GM23338 (cell line): ENCODE results near the gene DNAJC5G.

Experiments
- CTCF ChIP-seq, 2 experiments: fragments of 200-600 bp in 1 of 2; sonication (generic) in 1 of 2; conservative IDR thresholded peaks; 2 replicates each; pipeline versions ENCODE4 v1.5.1 to v1.6.1; 2016 to 2017; ENCODE audit warnings: antibody characterized with exemption in 2 of 2, low read depth in 2 of 2, mild to moderate bottlenecking in 2 of 2, moderate library complexity in 1 of 2
- EZH2 ChIP-seq: fragments of 200-600 bp; sonication (generic); IDR thresholded peaks from one replicate; pipeline ENCODE4 v1.8.0; 2017; ENCODE audit warnings: antibody characterized with exemption, mild to moderate bottlenecking, low read depth; ENCODE audit not compliant: unreplicated experiment
- REST ChIP-seq: IDR thresholded peaks from one replicate; pipeline ENCODE4 v1.6.1; 2018; ENCODE audit warnings: antibody characterized with exemption; ENCODE audit not compliant: unreplicated experiment

DNA sequence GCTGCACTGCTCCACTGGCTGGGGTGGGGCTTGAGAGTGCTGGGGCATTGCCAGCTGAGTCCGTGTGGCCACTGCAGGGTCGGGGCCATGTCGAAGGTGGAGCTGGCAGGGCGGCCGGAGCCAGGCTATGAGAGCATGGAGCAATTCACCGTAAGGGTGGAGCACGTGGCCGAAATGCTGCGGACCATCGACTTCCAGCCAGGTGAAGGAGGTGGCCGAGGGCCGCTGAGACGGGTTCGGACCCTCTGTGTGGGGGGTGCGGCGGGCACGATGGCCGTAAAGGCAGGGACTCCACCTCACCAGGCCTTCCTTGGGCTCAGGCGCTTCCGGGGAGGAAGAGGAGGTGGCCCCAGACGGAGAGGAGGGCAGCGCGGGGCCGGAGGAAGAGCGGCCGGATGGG, 30.9 kb downstream of the DNAJC5G start:
- TF ChIP-seq REST (no peak), CTCF (conservative IDR thresholded peaks at IDR 0.05; ENCODE audit: low read depth in 2 of 2) (no peak), EZH2 (peak; percentile 10)
